Activated CD8-positive, alpha-beta T cell treated with anti-CD3 and anti-CD28 coated beads, Interleukin-2, amount 10 ng/mL, durations not matched to agents 7 days and 5 days (primary cell): Measurements from ENCODE around the gene KHK. TPM values are rescaled to one million over a fixed set of nuclear protein-coding genes. Genes with fewer than 3 reads are reported as not detected.
"Not testable (repeated sequence)": the region's sequence is repeated elsewhere in the genome, so short reads cannot be mapped to it uniquely, and the experiment has no call there.

Experiments
- ATAC-seq: fragments of 150-1000 bp; cut with Tn5 transposase; one replicate; pipeline ENCODE4 v1.10.0; 2021; ENCODE audit warnings: moderate library complexity
- CTCF ChIA-PET: fragments of 350-600 bp; sonication (Branson Sonifier 250); formaldehyde crosslinking; loops from one replicate; lab custom pipeline; 2021; ENCODE audit warnings: antibody characterized with exemption; lab: Charles Lee
- POLR2A ChIA-PET: fragments of 350-600 bp; sonication (Branson Sonifier 250); formaldehyde crosslinking; loops from one replicate; lab custom pipeline; 2021; ENCODE audit warnings: antibody characterized with exemption; lab: Charles Lee
- DNase-seq: peaks from one replicate; pipeline ENCODE4 v3.0.0-alpha.2; 2020
- H3K27ac Mint-ChIP-seq: one replicate; pipeline ENCODE4 v1.8.0; 2021; ENCODE audit warnings: mild to moderate bottlenecking, mixed read lengths
- H3K27me3 Mint-ChIP-seq: one replicate; pipeline ENCODE4 v1.8.0; 2021; ENCODE audit warnings: low read depth, mixed read lengths
- H3K36me3 Mint-ChIP-seq: one replicate; pipeline ENCODE4 v1.8.0; 2021; ENCODE audit warnings: low read depth, mixed read lengths
- H3K4me1 Mint-ChIP-seq: one replicate; pipeline ENCODE4 v1.8.0; 2021; ENCODE audit warnings: low read depth, mixed read lengths
- H3K4me3 Mint-ChIP-seq: one replicate; pipeline ENCODE4 v1.8.0; 2021; ENCODE audit warnings: mild to moderate bottlenecking, mixed read lengths
- H3K9me3 Mint-ChIP-seq: one replicate; pipeline ENCODE4 v1.8.0; 2022; ENCODE audit warnings: mixed read lengths; ENCODE audit not compliant: insufficient read depth
- total RNA-seq, 2 experiments: library from RNA; stranded (reverse); gene quantifications; one replicate each; pipeline ENCODE4 v1.2.3, GENCODE V29; 2021

The KHK gene
- total RNA-seq, 2 experiments from 2014 or later, result 12.1 to 12.4 TPM

DNA sequence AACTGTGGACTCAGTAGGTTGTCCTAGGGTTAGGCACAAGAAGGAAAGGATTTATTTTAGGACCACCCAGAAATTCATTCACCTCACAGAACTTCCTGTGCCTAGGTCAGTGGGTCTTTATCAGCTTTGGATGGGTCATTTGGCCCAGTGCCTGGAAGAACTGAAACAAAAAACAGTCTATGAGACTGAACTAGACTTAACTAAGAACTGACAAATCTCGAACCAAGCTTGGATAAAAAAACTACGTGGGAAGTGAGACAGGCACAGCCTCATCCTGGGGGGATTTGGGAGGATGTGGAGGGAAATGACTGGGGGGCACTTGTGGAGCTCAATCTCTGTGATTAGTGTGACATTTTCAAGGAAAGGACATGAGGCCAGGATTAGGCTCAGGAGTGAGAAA lies 12.8 kb upstream of the KHK start:
- DNase-seq (no peak), ATAC-seq (no peak)
- H3K27ac Mint-ChIP-seq, result peak overlapping the region; percentile 80
- H3K36me3 Mint-ChIP-seq, result peaks cover 20% of the 10 kb centered on the region
- H3K4me1 Mint-ChIP-seq, result peaks cover 76% of the 10 kb centered on the region
- no peaks in the 10 kb centered on the region for H3K9me3 Mint-ChIP-seq
- no peaks in the 10 kb centered on the region for H3K27me3 Mint-ChIP-seq
- H3K4me3 Mint-ChIP-seq, result no peak overlapping the region
- ChIA-PET POLR2A (interaction anchor here (1.1 to 11.6 kb wide), 4 partner anchors 8 to 20 kb away, joined by 3 to 128 read pairs (median 20); partner anchors contain the start of genes AGBL5 and KHK), CTCF (interaction anchor here (1.0 to 3.7 kb wide), 7 partner anchors 8 to 118 kb away, joined by 3 to 28 read pairs (median 9); partner anchors contain the start of genes AGBL5 and PREB)

DNA sequence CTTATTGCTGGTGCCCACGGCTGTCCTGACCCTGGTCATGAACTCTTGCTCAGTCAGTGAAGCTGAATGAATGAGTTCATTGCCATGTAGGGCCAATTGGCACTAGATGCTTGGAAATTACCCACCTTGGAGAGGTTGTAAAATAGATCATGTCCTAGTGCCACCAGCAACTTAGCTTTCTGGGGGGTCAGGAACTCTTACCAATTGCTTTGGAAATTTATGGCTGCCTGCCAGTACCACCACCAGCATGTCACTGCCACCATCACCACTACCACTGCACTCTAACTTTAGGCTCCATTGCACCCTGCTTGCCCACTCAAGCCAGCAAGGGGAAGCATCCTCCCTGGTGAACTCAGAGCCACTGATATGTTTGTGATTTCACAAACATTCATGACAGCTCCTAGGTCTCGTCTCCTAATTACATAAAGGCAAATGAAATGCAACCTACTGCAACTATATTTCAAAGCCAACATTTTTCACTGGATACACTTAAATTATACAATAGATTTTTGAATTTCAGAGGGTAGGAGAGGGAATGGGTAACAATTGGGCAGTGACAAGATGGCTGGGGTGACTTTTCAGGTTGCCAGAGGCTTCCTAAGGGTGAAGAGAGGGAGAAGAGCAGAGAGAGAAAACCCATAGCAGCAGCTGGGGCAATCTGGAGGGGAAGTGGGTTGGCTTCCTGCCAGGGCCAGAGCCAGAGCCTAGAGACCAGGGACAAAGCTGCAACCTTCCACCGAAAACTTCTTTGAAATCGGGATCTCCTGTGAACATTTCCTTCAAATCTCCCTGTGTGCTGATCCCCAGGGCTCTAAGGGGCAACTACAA lies 11.6 kb upstream of the KHK start:
- Mint-ChIP-seq H3K9me3 (no peaks in the 10 kb centered on the region), H3K27me3 (no peaks in the 10 kb centered on the region), H3K27ac (peak overlapping the region; percentile 73), H3K4me1 (peaks cover 66% of the 10 kb centered on the region), H3K4me3 (peak overlapping the region; percentile 15), H3K36me3 (peaks cover 9% of the 10 kb centered on the region)
- ChIA-PET POLR2A (interaction anchor here (1.0 to 11.6 kb wide), 4 partner anchors 11 to 142 kb away, joined by 3 to 128 read pairs (median 4); partner anchors contain the start of genes AGBL5, CAD and KHK), CTCF (interaction anchor here (0.9 to 3.0 kb wide), 5 partner anchors 13 to 116 kb away, joined by 3 to 9 read pairs (median 3); partner anchors contain the start of genes AGBL5 and PREB)
- DNase-seq, result peak; percentile 63
- ATAC-seq, result no peak

DNA sequence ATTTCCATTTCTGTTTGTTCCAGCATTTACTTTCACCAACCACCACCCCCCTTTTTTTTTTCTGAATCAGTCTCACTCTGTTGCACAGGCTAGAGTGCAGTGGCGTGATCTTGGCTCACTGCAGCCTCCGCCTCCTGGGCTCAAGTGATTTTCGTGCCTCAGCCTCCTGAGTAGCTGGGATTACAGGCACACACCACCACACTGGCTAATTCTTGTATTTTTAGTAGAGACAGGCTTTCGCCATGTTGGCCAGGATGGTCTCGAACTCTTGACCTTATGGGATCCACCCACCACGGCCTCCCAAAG lies 11.1 kb upstream of the KHK start:
- CTCF ChIA-PET, result interaction anchor here (3.0 kb wide), 1 partner anchor 13 kb away, joined by 9 read pairs; no protein-coding TSS in a partner anchor
- POLR2A ChIA-PET, DNase-seq, H3K36me3 Mint-ChIP-seq, H3K9me3 Mint-ChIP-seq, ATAC-seq, H3K27me3 Mint-ChIP-seq: not testable (repeated sequence)
- Mint-ChIP-seq H3K4me1 (peaks cover 64% of the 10 kb centered on the region), H3K4me3 (peak overlapping the region; percentile 2), H3K27ac (peak overlapping the region; percentile 73)

DNA sequence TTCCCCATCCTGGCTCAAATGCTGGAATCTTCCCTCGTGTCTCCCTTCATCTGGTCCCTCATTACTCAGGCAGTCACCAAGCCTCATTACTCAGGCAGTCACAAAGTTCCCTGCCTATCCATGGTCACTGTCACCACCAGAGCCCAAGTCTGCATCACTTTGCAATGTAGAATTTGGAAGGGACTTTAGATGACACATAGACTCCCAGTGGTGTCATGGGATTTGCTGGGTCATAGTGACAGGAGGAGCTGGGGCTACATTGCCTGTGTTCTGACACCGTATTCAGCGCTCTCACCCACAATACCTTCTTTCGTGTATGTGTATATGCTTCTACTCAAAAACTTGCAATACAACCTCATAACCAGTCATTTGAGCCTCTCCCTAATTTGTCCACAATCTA lies 10.2 kb upstream of the KHK start:
- H3K27ac Mint-ChIP-seq, result peak overlapping the region; percentile 69

DNA sequence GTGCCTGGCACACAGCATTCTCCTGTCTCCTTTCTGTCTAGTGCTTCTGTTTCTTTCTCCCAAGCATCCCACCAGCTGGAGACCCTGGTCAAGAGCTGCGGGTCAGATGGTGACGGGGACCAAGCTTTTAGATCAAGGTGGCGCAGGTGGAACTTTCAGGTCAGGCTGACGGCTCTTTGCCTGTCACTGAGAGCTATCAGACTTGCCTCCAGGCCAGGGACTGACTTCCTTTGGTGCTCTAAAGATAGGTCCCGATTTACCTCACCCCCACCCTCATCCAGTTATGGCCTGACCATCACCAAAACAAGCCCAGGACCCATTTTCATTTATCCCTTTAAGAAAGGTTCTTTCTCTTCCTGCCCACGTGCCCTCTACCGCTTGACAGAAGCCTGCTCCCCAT lies 9.3 kb upstream of the KHK start:
- POLR2A ChIA-PET, result no interaction called here
- H3K4me1 Mint-ChIP-seq, result peaks cover 72% of the 10 kb centered on the region
- DNase-seq (no peak), ATAC-seq (no peak)
- CTCF ChIA-PET, result interaction anchor here (1.7 kb wide), 1 partner anchor 10 kb away, joined by 9 read pairs; the partner anchor contains the start of gene KHK
- H3K36me3 Mint-ChIP-seq, result no peaks in the 10 kb centered on the region
- no peaks in the 10 kb centered on the region for H3K9me3 Mint-ChIP-seq
- no peaks in the 10 kb centered on the region for H3K27me3 Mint-ChIP-seq
- peak overlapping the region; percentile 51 for H3K27ac Mint-ChIP-seq
- H3K4me3 Mint-ChIP-seq, result no peak overlapping the region

More for the DNA sequence above, 10.2 kb upstream of the KHK start:
- H3K4me3 Mint-ChIP-seq, result no peak overlapping the region
- no peaks in the 10 kb centered on the region for H3K27me3 Mint-ChIP-seq
- ATAC-seq, result no peak
- H3K4me1 Mint-ChIP-seq, result peaks cover 67% of the 10 kb centered on the region
- ChIA-PET POLR2A (no interaction called here), CTCF (interaction anchor here (1.7 kb wide), 1 partner anchor 11 kb away, joined by 9 read pairs; the partner anchor contains the start of gene KHK)
- DNase-seq, result no peak
- H3K36me3 Mint-ChIP-seq, result no peaks in the 10 kb centered on the region
- H3K9me3 Mint-ChIP-seq, result no peaks in the 10 kb centered on the region

DNA sequence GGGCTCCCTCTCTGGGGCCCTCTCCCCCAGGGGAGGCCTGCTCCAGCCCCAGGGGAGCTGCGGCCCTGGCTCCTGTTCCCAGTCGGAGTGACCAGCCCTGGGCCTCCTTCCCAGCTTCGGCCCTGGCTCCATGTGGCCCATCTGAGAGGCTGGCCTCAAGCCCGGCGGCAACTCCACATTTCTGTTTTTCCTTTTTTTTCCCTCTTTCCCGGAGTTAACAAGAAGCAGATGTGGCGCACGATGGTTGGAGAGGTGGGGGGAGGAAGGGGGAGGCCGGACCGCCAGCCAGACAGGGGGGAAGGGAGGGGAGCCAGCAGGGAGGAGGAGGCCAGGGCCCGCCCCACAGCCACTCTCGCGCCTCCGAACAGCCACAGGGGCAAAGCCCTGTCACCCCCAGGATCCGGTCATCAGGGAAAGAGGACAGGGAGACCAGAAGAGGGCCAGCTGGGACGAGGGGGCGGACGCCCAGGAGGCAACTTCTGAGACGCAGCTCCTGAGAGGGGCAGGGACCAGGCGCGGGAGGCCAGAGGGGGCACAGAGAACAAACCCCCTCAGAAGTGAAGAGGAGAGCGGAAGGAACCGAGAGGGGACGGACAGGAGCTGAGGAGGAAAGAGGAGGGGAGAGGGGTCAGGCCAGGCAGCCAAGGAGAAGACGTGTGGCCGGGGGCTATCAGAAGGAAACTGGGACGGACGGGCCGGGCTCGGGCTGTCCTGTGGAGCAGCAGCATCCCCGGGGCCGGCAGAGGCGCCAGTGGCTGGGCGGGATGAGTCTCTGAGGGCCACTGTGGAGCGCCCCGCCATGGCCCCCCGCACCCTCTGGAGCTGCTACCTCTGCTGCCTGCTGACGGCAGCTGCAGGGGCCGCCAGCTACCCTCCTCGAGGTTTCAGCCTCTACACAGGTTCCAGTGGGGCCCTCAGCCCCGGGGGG lies 8.0 kb upstream of the KHK start, which contains the start of gene EMILIN1:
EMILIN1 (plus strand) TSS at position 349 of the 928 bp plus-strand sequence; CDS start at position 800, 451 bp downstream.
- no peak for ATAC-seq
- no peaks in the 10 kb centered on the region for H3K9me3 Mint-ChIP-seq
- no peak for DNase-seq
- ChIA-PET POLR2A (no interaction called here), CTCF (no interaction called here)
- H3K27ac Mint-ChIP-seq, result peak within 1 kb of the TSS; percentile 35
- H3K27me3 Mint-ChIP-seq, result no peaks in the 10 kb centered on the region
- no peak within 1 kb of the TSS for H3K4me3 Mint-ChIP-seq
- H3K36me3 Mint-ChIP-seq, result no peaks in the 10 kb centered on the region
- peaks cover 63% of the 10 kb centered on the region for H3K4me1 Mint-ChIP-seq

DNA sequence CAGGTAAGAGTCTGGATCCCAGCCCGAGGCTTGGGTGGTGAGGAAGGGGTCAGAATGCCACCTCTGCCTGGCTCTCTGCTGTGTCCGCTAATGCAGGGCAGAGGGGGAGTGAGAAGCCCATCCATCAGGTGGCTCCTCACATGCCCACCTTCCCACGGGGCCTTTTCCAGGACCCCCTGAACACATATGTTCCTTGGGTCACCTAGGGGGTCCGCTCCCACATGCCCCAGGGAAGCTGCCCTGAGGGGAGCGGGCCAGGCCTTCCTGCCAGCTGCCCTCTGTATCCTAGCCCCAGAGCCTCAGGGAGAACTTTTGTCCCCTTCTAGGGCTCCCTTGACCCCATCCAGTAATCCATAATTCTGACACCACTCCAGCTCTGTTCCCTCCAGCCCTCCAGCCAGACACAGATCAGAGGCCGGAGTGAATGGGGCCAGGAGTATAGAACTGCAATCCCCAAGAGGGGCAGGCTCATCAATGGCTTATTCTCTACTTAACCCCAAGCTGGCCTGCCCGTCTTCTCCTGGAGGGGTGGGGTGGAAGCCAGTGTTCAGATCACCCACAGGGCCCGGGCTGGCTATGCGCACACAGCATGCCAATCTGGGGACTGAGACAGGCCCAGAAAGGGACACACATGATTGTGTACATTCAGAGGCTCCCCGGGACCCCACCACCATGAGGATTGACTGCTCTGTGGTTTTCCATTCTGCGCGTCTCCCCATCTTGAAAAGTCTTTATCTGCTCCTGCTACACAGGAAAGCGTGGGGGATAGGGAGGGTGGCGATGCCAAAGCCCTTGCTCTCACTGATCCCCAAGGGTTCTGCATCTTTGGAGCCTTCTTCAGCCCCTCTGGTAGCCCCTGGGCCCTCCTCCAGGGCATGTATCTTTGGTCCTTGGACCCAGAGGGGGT lies 7.1 kb upstream of the KHK start:
- ATAC-seq, result no peak
- H3K9me3 Mint-ChIP-seq, result no peaks in the 10 kb centered on the region
- H3K36me3 Mint-ChIP-seq, result no peaks in the 10 kb centered on the region
- peak overlapping the region; percentile 98 for H3K27ac Mint-ChIP-seq
- DNase-seq, result no peak
- H3K4me3 Mint-ChIP-seq, result no peak overlapping the region
- H3K4me1 Mint-ChIP-seq, result peaks cover 61% of the 10 kb centered on the region
- CTCF ChIA-PET, result no interaction called here
- POLR2A ChIA-PET, result interaction anchor here (4.5 kb wide), 1 partner anchor 7 kb away, joined by 34 read pairs; the partner anchor contains the start of gene OST4
- H3K27me3 Mint-ChIP-seq, result no peaks in the 10 kb centered on the region

DNA sequence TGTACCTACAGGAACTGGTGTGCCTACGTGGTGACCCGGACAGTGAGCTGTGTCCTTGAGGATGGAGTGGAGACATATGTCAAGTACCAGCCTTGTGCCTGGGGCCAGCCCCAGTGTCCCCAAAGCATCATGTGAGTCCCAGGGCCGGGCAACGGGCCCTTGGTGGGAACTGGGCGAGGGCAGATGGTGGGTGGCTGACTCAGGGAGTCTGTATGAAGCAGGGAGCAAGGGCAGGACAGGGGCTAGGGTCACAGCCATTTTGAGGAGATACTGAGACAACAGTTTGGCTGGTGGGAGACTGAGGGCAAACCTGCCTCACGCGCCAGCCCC lies 6.5 kb upstream of the KHK start:
- no peaks in the 10 kb centered on the region for H3K9me3 Mint-ChIP-seq
- POLR2A ChIA-PET, result interaction anchor here (2.2 to 4.5 kb wide), 2 partner anchors 8 to 29 kb away, joined by 16 to 34 read pairs; partner anchors contain the start of genes AGBL5 and OST4
- no peaks in the 10 kb centered on the region for H3K36me3 Mint-ChIP-seq
- ATAC-seq (no peak), DNase-seq (no peak)
- H3K27ac Mint-ChIP-seq, result peak overlapping the region; percentile 98
- CTCF ChIA-PET, result interaction anchor here (1.3 to 3.4 kb wide), 2 partner anchors 8 to 31 kb away, joined by 4 to 28 read pairs; partner anchors contain the start of gene OST4
- H3K4me1 Mint-ChIP-seq, result peaks cover 60% of the 10 kb centered on the region
- H3K27me3 Mint-ChIP-seq, result no peaks in the 10 kb centered on the region
- H3K4me3 Mint-ChIP-seq, result no peak overlapping the region

DNA sequence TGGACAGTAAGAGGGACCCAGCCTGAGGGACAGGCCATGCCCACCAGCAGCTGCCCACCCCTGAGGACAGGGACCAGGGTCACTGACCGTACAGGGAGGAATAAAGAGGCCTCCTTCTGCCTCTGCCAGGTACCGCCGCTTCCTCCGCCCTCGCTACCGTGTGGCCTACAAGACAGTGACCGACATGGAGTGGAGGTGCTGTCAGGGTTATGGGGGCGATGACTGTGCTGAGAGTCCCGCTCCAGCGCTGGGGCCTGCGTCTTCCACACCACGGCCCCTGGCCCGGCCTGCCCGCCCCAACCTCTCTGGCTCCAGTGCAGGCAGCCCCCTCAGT lies 6.0 kb upstream of the KHK start:
- peak; percentile 30 for DNase-seq
- no peaks in the 10 kb centered on the region for H3K27me3 Mint-ChIP-seq
- no peaks in the 10 kb centered on the region for H3K9me3 Mint-ChIP-seq
- H3K4me1 Mint-ChIP-seq, result peaks cover 60% of the 10 kb centered on the region
- CTCF ChIA-PET, result interaction anchor here (1.0 to 3.4 kb wide), 7 partner anchors 9 to 199 kb away, joined by 3 to 28 read pairs (median 5); partner anchors contain the start of genes AGBL5, OST4 and PREB
- peak overlapping the region; percentile 6 for H3K4me3 Mint-ChIP-seq
- POLR2A ChIA-PET, result interaction anchor here (1.3 to 4.5 kb wide), 3 partner anchors 8 to 30 kb away, joined by 5 to 34 read pairs (median 16); partner anchors contain the start of genes AGBL5 and OST4
- H3K27ac Mint-ChIP-seq, result peak overlapping the region; percentile 98
- ATAC-seq, result no peak
- no peaks in the 10 kb centered on the region for H3K36me3 Mint-ChIP-seq

DNA sequence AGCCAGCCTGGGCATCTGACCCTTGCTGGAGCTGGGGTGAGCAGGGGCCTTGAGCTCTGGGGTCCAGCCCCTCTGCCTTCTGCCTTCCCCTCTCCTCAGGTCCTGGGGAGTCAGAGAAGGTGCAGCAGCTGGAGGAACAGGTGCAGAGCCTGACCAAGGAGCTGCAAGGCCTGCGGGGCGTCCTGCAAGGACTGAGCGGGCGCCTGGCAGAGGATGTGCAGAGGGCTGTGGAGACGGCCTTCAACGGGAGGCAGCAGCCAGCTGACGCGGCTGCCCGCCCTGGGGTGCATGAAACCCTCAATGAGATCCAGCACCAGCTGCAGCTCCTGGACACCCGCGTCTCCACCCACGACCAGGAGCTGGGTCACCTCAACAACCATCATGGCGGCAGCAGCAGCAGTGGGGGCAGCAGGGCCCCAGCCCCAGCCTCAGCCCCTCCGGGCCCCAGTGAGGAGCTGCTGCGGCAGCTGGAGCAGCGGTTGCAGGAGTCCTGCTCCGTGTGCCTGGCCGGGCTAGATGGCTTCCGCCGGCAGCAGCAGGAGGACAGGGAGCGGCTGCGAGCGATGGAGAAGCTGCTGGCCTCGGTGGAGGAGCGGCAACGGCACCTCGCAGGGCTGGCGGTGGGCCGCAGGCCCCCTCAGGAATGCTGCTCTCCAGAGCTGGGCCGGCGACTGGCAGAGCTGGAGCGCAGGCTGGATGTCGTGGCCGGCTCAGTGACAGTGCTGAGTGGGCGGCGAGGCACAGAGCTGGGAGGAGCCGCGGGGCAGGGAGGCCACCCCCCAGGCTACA lies 4.4 kb upstream of the KHK start:
- ChIA-PET CTCF (interaction anchor here (0.7 to 3.4 kb wide), 6 partner anchors 10 to 952 kb away, joined by 3 to 28 read pairs (median 4); partner anchors contain the start of genes AGBL5 and OST4), POLR2A (interaction anchor here (0.8 to 4.5 kb wide), 7 partner anchors 10 to 130 kb away, joined by 3 to 34 read pairs (median 3); partner anchors contain the start of genes AGBL5, ATRAID, OST4 and SLC5A6)
- H3K27ac Mint-ChIP-seq, result peak overlapping the region; percentile 98
- no peaks in the 10 kb centered on the region for H3K27me3 Mint-ChIP-seq
- ATAC-seq, result no peak
- H3K4me1 Mint-ChIP-seq, result peaks cover 53% of the 10 kb centered on the region
- H3K4me3 Mint-ChIP-seq, result peak overlapping the region; percentile 72
- H3K9me3 Mint-ChIP-seq, result no peaks in the 10 kb centered on the region
- H3K36me3 Mint-ChIP-seq, result no peaks in the 10 kb centered on the region
- no peak for DNase-seq
